Activated CD8-positive, alpha-beta memory T cell treated with anti-CD3 and anti-CD28 coated beads for 36 hours (primary cell): ENCODE measurements around the gene MACROD2. TPM values are rescaled to one million over a fixed set of nuclear protein-coding genes. Genes with fewer than 3 reads are reported as not detected.

Experiments used
- CTCF ChIA-PET: fragments of 350-600 bp; sonication (Branson Sonifier 250); formaldehyde crosslinking; loops from one replicate; lab custom pipeline; 2021; ENCODE audit warnings: antibody characterized with exemption; lab: Charles Lee
- POLR2A ChIA-PET: fragments of 350-600 bp; sonication (Branson Sonifier 250); formaldehyde crosslinking; loops from one replicate; lab custom pipeline; 2021; ENCODE audit warnings: antibody characterized with exemption; lab: Charles Lee
- total RNA-seq, 2 experiments: library from RNA; stranded (reverse); gene quantifications; one replicate each; pipeline ENCODE4 v1.2.3, GENCODE V29; 2021

Gene MACROD2
- total RNA-seq, 2 experiments from 2014 or later: not detected

- ChIA-PET POLR2A (no interaction called here), CTCF (no interaction called here)
Measured at GRCh38 chr20:15711177-15711576, 1715.9 kb downstream of the MACROD2 start.

GRCh38 chr20:15716256-15716655 lies 1720.9 kb downstream of the MACROD2 start:
- ChIA-PET POLR2A (no interaction called here), CTCF (no interaction called here)

GRCh38 chr20:15726416-15726815 lies 1731.1 kb downstream of the MACROD2 start:
- POLR2A ChIA-PET: no interaction called here

GRCh38 chr20:15734052-15734451 lies 1738.7 kb downstream of the MACROD2 start:
- ChIA-PET POLR2A (no interaction called here), CTCF (no interaction called here)

More at GRCh38 chr20:15726416-15726815, 1731.1 kb downstream of the MACROD2 start:
- CTCF ChIA-PET: no interaction called here

GRCh38 chr20:15739035-15739434 lies 1743.7 kb downstream of the MACROD2 start:
- POLR2A ChIA-PET: no interaction called here
- CTCF ChIA-PET: no interaction called here

- POLR2A ChIA-PET: no interaction called here
Measured at GRCh38 chr20:15740046-15740775, 1744.9 kb downstream of the MACROD2 start.

GRCh38 chr20:15742087-15742486 lies 1746.8 kb downstream of the MACROD2 start:
- POLR2A ChIA-PET: no interaction called here
- CTCF ChIA-PET: no interaction called here

More at GRCh38 chr20:15740046-15740775, 1744.9 kb downstream of the MACROD2 start:
- CTCF ChIA-PET: no interaction called here

- ChIA-PET POLR2A (no interaction called here), CTCF (no interaction called here)
Measured at GRCh38 chr20:15742627-15743026, 1747.3 kb downstream of the MACROD2 start.

- ChIA-PET CTCF (no interaction called here), POLR2A (no interaction called here)
Measured at GRCh38 chr20:15756002-15756753, 1760.9 kb downstream of the MACROD2 start.

GRCh38 chr20:15756754-15757115 lies 1761.4 kb downstream of the MACROD2 start:
- ChIA-PET POLR2A (no interaction called here), CTCF (no interaction called here)

- POLR2A ChIA-PET: no interaction called here
- CTCF ChIA-PET: no interaction called here
Measured at GRCh38 chr20:15759594-15759993, 1764.3 kb downstream of the MACROD2 start.

GRCh38 chr20:15760001-15760621 lies 1764.8 kb downstream of the MACROD2 start:
- POLR2A ChIA-PET: no interaction called here
- CTCF ChIA-PET: no interaction called here

- ChIA-PET POLR2A (no interaction called here), CTCF (no interaction called here)
Measured at GRCh38 chr20:15763366-15763765, 1768.0 kb downstream of the MACROD2 start.

- ChIA-PET CTCF (no interaction called here), POLR2A (no interaction called here)
Measured at GRCh38 chr20:15767586-15767985, 1772.3 kb downstream of the MACROD2 start.

GRCh38 chr20:15767999-15768741 lies 1772.9 kb downstream of the MACROD2 start:
- ChIA-PET POLR2A (no interaction called here), CTCF (no interaction called here)

GRCh38 chr20:15772826-15773225 lies 1777.5 kb downstream of the MACROD2 start:
- CTCF ChIA-PET: no interaction called here
- POLR2A ChIA-PET: no interaction called here

- ChIA-PET POLR2A (no interaction called here), CTCF (no interaction called here)
Measured at GRCh38 chr20:15774926-15775325, 1779.6 kb downstream of the MACROD2 start.

- ChIA-PET POLR2A (no interaction called here), CTCF (no interaction called here)
Measured at GRCh38 chr20:15776770-15777466, 1781.6 kb downstream of the MACROD2 start.

- POLR2A ChIA-PET: no interaction called here
- CTCF ChIA-PET: no interaction called here
Measured at GRCh38 chr20:15784020-15784419, 1788.7 kb downstream of the MACROD2 start.
